Heart left ventricle (tissue), 13 donors: ENCODE data around the gene KSR2.

ENCODE experiments used
- CTCF ChIP-seq, 12 donors: fragments of 200-600 bp; sonication (generic) in 4 of 12; IDR thresholded peaks; one replicate each; pipeline versions ENCODE4 v1.5.0 to v1.8.0; 2018 to 2022; ENCODE audit warnings: antibody characterized with exemption in 12 of 12, mild to moderate bottlenecking in 5 of 12
- POLR2A ChIP-seq, 2 donors: fragments of 450-650 bp; IDR thresholded peaks; one replicate each; pipeline ENCODE4 v1.6.1; 2017; ENCODE audit warnings: antibody characterized with exemption in 2 of 2, mild to moderate bottlenecking in 2 of 2, moderate library complexity in 2 of 2
- donor health status: ischemic (EF 13 %, LVEDD 7.1; RV severe dilation, severe dysfunction).
- donor health status: DM: no; HTN: yes; CAD: no.
- donor health status: DM: no; HTN: no; CAD: no.
- donor health status: ischemic (EF 25% LVEDD 6.9; RV normal size, moderate dysfunction).
- donor health status: ischemic (EF 25% LVEDD 5.7; RV mildly dilated, moderate dysfunction).
- donor health status: ischemic (EF 35%, LVEDD 5.7; RV mildly dilated, moderate dysfunction).
- donor health status: nonischemic (EF 11% LVEDD 7.7; RV severe dilation, severe dysfunction).
- donor health status: DM: yes; HTN: yes; CAD: no.
- donor health status: PGD.
- donor health status: ischemic (EF 29% LVEDD 5.4; RV normal size, mild dysfunction).
- donor health status: nonischemic (EF 23%, LVEDD 6.1; RV moderate dilation, normal function).

GRCh38 chr12:117820216-117820907, 148.4 kb downstream of the KSR2 start:
- TF ChIP-seq CTCF (IDR thresholded peaks at IDR 0.05) (no peak), POLR2A (IDR thresholded peaks at IDR 0.05) (no peak)
